ENCODE results near the gene RADIL.
A peak's percentile ranks its signal among the peaks of the same experiment; 100 is the strongest.
"Not testable (repeated sequence)": the region's sequence is repeated elsewhere in the genome, so short reads cannot be mapped to it uniquely, and the experiment has no call there.

RADIL gene

DNA sequence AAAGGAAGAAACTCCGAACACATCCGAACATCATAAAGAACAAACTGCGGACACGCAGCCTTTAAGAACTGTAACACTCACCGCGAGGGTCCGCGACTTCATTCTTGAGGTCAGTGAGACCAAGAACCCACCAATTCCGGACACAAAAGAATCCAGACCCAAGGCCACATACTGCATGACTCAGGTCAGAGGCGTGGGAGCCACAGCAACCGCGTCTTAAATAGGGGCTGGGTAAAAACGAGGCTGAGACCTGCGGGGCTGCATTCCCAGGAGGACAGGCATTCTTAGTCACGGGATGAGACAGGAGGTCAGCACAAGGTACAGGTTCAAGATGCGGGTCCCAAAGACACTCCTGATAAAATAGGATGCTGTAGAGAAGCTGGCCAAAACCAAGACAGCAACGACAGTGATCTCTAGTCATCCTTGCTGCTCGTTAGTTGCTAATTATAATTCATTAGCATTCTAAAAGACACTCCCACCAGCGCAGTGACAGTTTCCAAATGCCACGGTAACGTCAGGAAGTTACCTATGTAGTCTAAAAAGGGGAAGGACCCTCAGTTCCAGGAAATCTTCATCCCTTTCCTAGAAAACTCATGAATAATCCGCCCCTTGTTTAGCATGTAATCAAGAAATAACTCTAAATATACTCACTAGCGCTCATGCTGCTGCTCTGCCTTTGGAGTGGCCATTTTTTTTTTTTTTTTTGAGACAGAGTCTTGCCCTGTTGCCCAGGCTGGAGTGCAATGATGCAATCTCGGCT, 88.7 kb downstream of the RADIL start:
- ChIA-PET POLR2A (no interaction called here), CTCF (interaction anchor here (1.2 kb wide), 1 partner anchor 179 kb away, joined by 4 read pairs; no protein-coding TSS in a partner anchor)
- DNase-seq (ENCODE audit: extremely low spot score) = no peak
- no peak for TF ChIP-seq PKNOX1 (IDR thresholded peaks at IDR 0.05)
- no peak for TF ChIP-seq ZNF384 (IDR thresholded peaks at IDR 0.05)
- no peak for TF ChIP-seq SUZ12 (IDR thresholded peaks at IDR 0.05)
- TF ChIP-seq BHLHE40 (IDR thresholded peaks at IDR 0.05; ENCODE audit: borderline replicate concordance) = no peak
- no peak for TF ChIP-seq NFRKB (IDR thresholded peaks at IDR 0.05)
- no peak for TF ChIP-seq LEF1 (IDR thresholded peaks at IDR 0.05; ENCODE audit: borderline replicate concordance)
- TF ChIP-seq HDGF (IDR thresholded peaks at IDR 0.05; ENCODE audit: borderline replicate concordance) = no peak
- TF ChIP-seq TARDBP (IDR thresholded peaks at IDR 0.05) = no peak
- no peak for TF ChIP-seq SP1 (IDR thresholded peaks at IDR 0.05)
- no peak for TF ChIP-seq FOXA1 (IDR thresholded peaks at IDR 0.05)
- no peak for TF ChIP-seq FOXM1 (IDR thresholded peaks at IDR 0.05; ENCODE audit: borderline replicate concordance)
- TF ChIP-seq ELF4 (IDR thresholded peaks at IDR 0.05) = no peak

GRCh38 chr7:4794171-4794570, 89.3 kb downstream of the RADIL start:
- CTCF ChIA-PET; POLR2A ChIA-PET; DNase-seq (ENCODE audit: extremely low spot score): not testable (repeated sequence)

DNA sequence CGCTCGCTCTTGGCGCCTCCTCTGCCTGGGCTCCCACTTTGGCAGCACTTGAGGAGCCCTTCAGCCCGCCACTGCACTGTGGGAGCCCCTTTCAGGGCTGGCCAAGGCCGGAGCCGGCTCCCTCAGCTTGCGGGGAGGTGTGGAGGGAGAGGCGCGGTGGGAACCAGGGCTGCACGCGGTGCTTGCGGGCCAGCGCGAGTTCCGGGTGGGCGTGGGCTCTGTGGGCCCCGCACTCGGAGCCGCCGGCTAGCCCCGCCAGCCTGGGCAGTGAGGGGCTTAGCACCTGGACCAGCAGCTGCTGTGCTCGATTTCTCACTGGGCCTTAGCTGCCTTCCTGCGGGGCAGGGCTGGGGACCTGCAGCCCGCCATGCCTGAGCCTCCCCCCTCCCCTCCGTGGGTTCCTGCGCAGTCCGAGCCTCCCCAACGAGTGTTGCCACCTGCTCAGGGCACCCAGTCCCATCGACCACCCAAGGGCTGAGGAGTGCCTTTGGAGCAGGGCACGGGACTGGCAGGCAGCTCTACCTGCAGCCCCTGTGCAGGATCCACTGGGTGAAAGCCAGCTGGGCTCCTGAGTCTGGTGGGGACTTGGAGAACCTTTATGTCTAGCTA, 90.0 kb downstream of the RADIL start:
- ChIA-PET CTCF (interaction anchor here (1.0 to 1.2 kb wide), 2 partner anchors 89 to 181 kb away, joined by 3 to 4 read pairs; no protein-coding TSS in a partner anchor), POLR2A (interaction anchor here (1.5 kb wide), 1 partner anchor 19 kb away, joined by 3 read pairs; no protein-coding TSS in a partner anchor)

GRCh38 chr7:4792537-4793126, 90.9 kb downstream of the RADIL start:
- DNase-seq (ENCODE audit: extremely low spot score) = no peak
- TF ChIP-seq PKNOX1 (IDR thresholded peaks at IDR 0.05) (no peak), ZNF384 (IDR thresholded peaks at IDR 0.05) (no peak), ARNT (IDR thresholded peaks at IDR 0.05) (no peak), BHLHE40 (IDR thresholded peaks at IDR 0.05; ENCODE audit: borderline replicate concordance) (no peak), SUZ12 (IDR thresholded peaks at IDR 0.05) (no peak), FOXA1 (IDR thresholded peaks at IDR 0.05) (no peak), L3MBTL2 (conservative IDR thresholded peaks at IDR 0.05) (no peak), HDGF (IDR thresholded peaks at IDR 0.05; ENCODE audit: borderline replicate concordance) (no peak), CTBP1 (IDR thresholded peaks at IDR 0.05; ENCODE audit: borderline replicate concordance) (no peak), SP1 (IDR thresholded peaks at IDR 0.05) (no peak), FOXM1 (IDR thresholded peaks at IDR 0.05; ENCODE audit: borderline replicate concordance) (no peak), FOXK2 (IDR thresholded peaks at IDR 0.05) (no peak), TARDBP (IDR thresholded peaks at IDR 0.05) (no peak), NFRKB (IDR thresholded peaks at IDR 0.05) (no peak), LEF1 (IDR thresholded peaks at IDR 0.05; ENCODE audit: borderline replicate concordance) (no peak), ELF4 (IDR thresholded peaks at IDR 0.05) (no peak)
- ChIA-PET POLR2A (interaction anchor here (1.5 kb wide), 1 partner anchor 18 kb away, joined by 3 read pairs; no protein-coding TSS in a partner anchor), CTCF (interaction anchor here (0.5 to 1.2 kb wide), 6 partner anchors 16 to 182 kb away, joined by 3 to 4 read pairs (median 3); partner anchors contain the start of gene RADIL)

More for the DNA sequence above, 90.0 kb downstream of the RADIL start:
- DNase-seq (ENCODE audit: extremely low spot score) = not testable (repeated sequence)

- DNase-seq (ENCODE audit: extremely low spot score) = peak; percentile 87
- TF ChIP-seq FOXA1 (IDR thresholded peaks at IDR 0.05) (no peak), FOXK2 (IDR thresholded peaks at IDR 0.05) (no peak), ELF4 (IDR thresholded peaks at IDR 0.05) (no peak), SUZ12 (IDR thresholded peaks at IDR 0.05) (no peak), TARDBP (IDR thresholded peaks at IDR 0.05) (no peak), SP1 (IDR thresholded peaks at IDR 0.05) (no peak), L3MBTL2 (conservative IDR thresholded peaks at IDR 0.05) (no peak), BHLHE40 (IDR thresholded peaks at IDR 0.05; ENCODE audit: borderline replicate concordance) (no peak), ARNT (IDR thresholded peaks at IDR 0.05) (no peak), NFRKB (IDR thresholded peaks at IDR 0.05) (no peak), CTBP1 (IDR thresholded peaks at IDR 0.05; ENCODE audit: borderline replicate concordance) (no peak), ZNF384 (IDR thresholded peaks at IDR 0.05) (no peak), LEF1 (IDR thresholded peaks at IDR 0.05; ENCODE audit: borderline replicate concordance) (no peak), FOXM1 (IDR thresholded peaks at IDR 0.05; ENCODE audit: borderline replicate concordance) (no peak), PKNOX1 (IDR thresholded peaks at IDR 0.05) (no peak), HDGF (IDR thresholded peaks at IDR 0.05; ENCODE audit: borderline replicate concordance) (no peak)
- ChIA-PET CTCF (interaction anchor here (0.5 to 1.2 kb wide), 7 partner anchors 16 to 1343 kb away, joined by 3 to 4 read pairs (median 3); partner anchors contain the start of gene RADIL), POLR2A (interaction anchor here (1.5 kb wide), 1 partner anchor 17 kb away, joined by 3 read pairs; no protein-coding TSS in a partner anchor)
Measured at GRCh38 chr7:4791738-4792536, 91.6 kb downstream of the RADIL start.

Data from HEK293T (cell line).